Activated T-helper 1 cell treated with anti-CD3 and anti-CD28 coated beads, Interleukin-2, amount 50 U/mL, for 16 hours (primary cell): ENCODE measurements around the gene PTPRT.

Source experiments
- DNase-seq, 2 donors: peaks; one replicate each; pipeline ENCODE4 v3.0.0-alpha.2; 2020; ENCODE audit warnings: low read depth in 1 of 2, low spot score in 1 of 2

Gene PTPRT

GRCh38 chr20:42485556-42485955 lies 704.1 kb downstream of the PTPRT start:
- no peak for DNase-seq

- no peak for DNase-seq
Measured at GRCh38 chr20:42484790-42485375, 704.8 kb downstream of the PTPRT start.

- DNase-seq = no peak
Measured at GRCh38 chr20:42484335-42484734, 705.4 kb downstream of the PTPRT start.

GRCh38 chr20:42483730-42484303 lies 705.9 kb downstream of the PTPRT start:
- DNase-seq = no peak

GRCh38 chr20:42482808-42483207 lies 706.9 kb downstream of the PTPRT start:
- DNase-seq = no peak

GRCh38 chr20:42475773-42476172 lies 713.9 kb downstream of the PTPRT start:
- no peak for DNase-seq

GRCh38 chr20:42474646-42475045 lies 715.1 kb downstream of the PTPRT start:
- no peak for DNase-seq

- DNase-seq = no peak
Measured at GRCh38 chr20:42472198-42472597, 717.5 kb downstream of the PTPRT start.

GRCh38 chr20:42461965-42462593 lies 727.6 kb downstream of the PTPRT start:
- DNase-seq = no peak

- no peak for DNase-seq
Measured at GRCh38 chr20:42461291-42461690, 728.4 kb downstream of the PTPRT start.

GRCh38 chr20:42447270-42447669 lies 742.4 kb downstream of the PTPRT start:
- no peak for DNase-seq

- DNase-seq = no peak
Measured at GRCh38 chr20:42444799-42445198, 744.9 kb downstream of the PTPRT start.

GRCh38 chr20:42443200-42443599 lies 746.5 kb downstream of the PTPRT start:
- DNase-seq = no peak

- no peak for DNase-seq
Measured at GRCh38 chr20:42442716-42443115, 747.0 kb downstream of the PTPRT start.

- DNase-seq = no peak
Measured at GRCh38 chr20:42441864-42442331, 747.8 kb downstream of the PTPRT start.

GRCh38 chr20:42441196-42441863 lies 748.4 kb downstream of the PTPRT start:
- no peak for DNase-seq

- DNase-seq = no peak
Measured at GRCh38 chr20:42435230-42435629, 754.5 kb downstream of the PTPRT start.

GRCh38 chr20:42432496-42433334 lies 757.0 kb downstream of the PTPRT start:
- DNase-seq = no peak

- no peak for DNase-seq
Measured at GRCh38 chr20:42430598-42430997, 759.1 kb downstream of the PTPRT start.

GRCh38 chr20:42429761-42430458 lies 759.8 kb downstream of the PTPRT start:
- DNase-seq = no peak
